HL-60 (cell line): ENCODE data around the gene PRDX1.

Experiments used
- CTCF ChIP-seq: IDR thresholded peaks from one replicate; pipeline ENCODE4 v1.5.1; 2011; ENCODE audit warnings: low read length, control low read depth, inconsistent platforms; ENCODE audit not compliant: insufficient read depth
- REST ChIP-seq: IDR thresholded peaks from 2 replicates; pipeline ENCODE4 v1.6.1; 2012; ENCODE audit warnings: low read depth; ENCODE audit not compliant: insufficient replicate concordance

DNA sequence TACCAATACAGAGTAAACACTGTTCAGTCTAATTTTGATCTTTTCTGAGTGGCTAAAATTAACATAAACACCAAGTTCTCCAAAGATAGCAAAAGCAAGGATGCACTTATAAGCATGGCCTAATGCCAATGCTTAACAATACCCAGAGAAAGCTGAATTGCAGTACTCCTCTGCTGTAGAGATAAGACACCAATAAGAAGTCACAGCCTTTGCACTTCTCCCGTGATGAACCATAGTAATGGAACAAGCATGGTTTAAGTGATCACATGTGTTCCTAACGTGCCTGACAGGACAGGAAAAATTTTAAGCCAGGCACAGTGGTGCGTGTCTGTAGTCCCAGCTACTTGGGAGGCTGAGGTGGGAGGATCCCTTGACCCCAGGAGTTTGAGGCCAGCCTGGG lies 5.6 kb downstream of the PRDX1 start:
- TF ChIP-seq CTCF (no peak), REST (no peak)
